ENCODE measurements around the gene FAM168A. TPM values are rescaled to one million over a fixed set of nuclear protein-coding genes. Genes with fewer than 3 reads are reported as not detected.

FAM168A gene
- total RNA-seq = 13.3 and 16.5 TPM in 2 replicates

GRCh38 chr11:73597956-73598718, at the start of gene FAM168A:
FAM168A (minus strand) TSS chr11:73598112; CDS start chr11:73468474, 129,638 bp downstream.

GRCh38 chr11:73645972-73646631, 48.2 kb upstream of the FAM168A start, which contains the start of gene PLEKHB1:
PLEKHB1 (plus strand) TSS chr11:73646581; CDS start chr11:73646609, 28 bp downstream.

GRCh38 chr11:73376160-73376802, 221.6 kb downstream of the FAM168A start, which contains the start of gene RELT:
RELT (plus strand) TSS chr11:73376399; CDS start chr11:73389137, 12,738 bp downstream.

Other genes starting within 250 kb of the FAM168A start
- 1.0 and 1.3 TPM in 2 replicates for gene RELT, start 221.7 kb downstream of the FAM168A start, total RNA-seq
- gene PLEKHB1, start 48.5 kb upstream of the FAM168A start, total RNA-seq = 1.3 and 1.6 TPM in 2 replicates
- 80.4 and 102 TPM in 2 replicates for gene RAB6A, start 163.0 kb upstream of the FAM168A start, total RNA-seq
- gene MRPL48, start 189.8 kb upstream of the FAM168A start, total RNA-seq = 29.2 and 32.1 TPM in 2 replicates